ENCODE measurements around the gene COX18. TPM values are rescaled to one million over a fixed set of nuclear protein-coding genes. Genes with fewer than 3 reads are reported as not detected.

Gene COX18, protein sequence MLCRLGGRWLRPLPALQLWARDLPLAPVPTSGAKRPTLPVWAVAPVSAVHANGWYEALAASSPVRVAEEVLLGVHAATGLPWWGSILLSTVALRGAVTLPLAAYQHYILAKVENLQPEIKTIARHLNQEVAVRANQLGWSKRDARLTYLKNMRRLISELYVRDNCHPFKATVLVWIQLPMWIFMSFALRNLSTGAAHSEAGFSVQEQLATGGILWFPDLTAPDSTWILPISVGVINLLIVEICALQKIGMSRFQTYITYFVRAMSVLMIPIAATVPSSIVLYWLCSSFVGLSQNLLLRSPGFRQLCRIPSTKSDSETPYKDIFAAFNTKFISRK
- total RNA-seq: 10 to 100 TPM; 10.9 to 20.1 (median 18.4) TPM

DNA sequence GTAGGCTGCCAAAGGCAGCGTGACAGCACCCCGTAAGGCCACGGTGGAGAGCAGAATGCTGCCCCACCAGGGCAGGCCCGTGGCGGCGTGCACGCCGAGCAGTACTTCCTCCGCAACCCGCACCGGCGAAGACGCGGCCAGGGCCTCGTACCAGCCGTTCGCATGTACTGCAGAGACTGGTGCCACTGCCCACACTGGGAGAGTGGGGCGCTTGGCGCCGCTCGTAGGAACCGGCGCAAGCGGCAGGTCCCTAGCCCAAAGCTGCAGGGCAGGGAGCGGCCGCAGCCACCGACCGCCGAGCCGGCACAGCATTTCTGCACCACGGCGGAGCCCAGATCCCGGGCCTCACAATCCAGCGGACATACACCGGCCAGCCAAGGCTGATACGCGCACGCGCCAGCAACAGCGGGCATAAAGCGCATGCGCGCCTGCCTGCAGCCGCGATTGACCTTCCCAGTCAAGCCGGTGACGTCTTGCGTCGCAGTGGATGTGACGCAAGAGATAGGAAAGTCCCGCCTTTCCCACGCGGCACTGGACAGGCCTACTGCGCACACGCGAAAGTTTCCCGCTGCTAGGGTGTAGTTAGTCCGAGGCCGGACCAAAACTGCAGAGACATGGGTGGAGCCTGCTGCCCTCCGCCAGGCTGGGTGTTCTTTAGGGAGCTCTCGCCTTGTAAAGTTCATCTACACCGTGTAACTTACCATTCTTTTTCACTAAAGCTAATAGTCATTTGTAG lies at the start of gene COX18:
Gene COX18 (minus strand): TSS at position 379 of the 736 bp plus-strand sequence. CDS start 67 bp downstream, at position 312.
- in situ Hi-C loops (cut with MboI; ENCODE audit: low pct_ligation_motif_present in 1 of 4, low pct_unique_long_range_greater_than_20kb in 1 of 4, low sequenced_read_pairs in 3 of 4) (loop anchor here in 3 of 4 donors (10.0 to 25.0 kb wide), 2 partner anchors 185 to 193 kb away; partner anchors contain the start of gene ANKRD17 (in 3 of the 3)), intact Hi-C loops (cut with DNase I; ENCODE audit: low total_unique reads) (loop anchor here (1.0 kb wide), 1 partner anchor 189 kb away; the partner anchor contains the start of gene ANKRD17)
- Histone ChIP-seq H3K4me1 (peaks cover 0 to 32% (median 3%) of the 10 kb centered on the region in 4 donors), H3K4me3 (peak within 1 kb of the TSS; percentile 55 to 88 (median 74)), H3K27ac (peak within 1 kb of the TSS; percentile 92 to 99 (median 97)), H3K36me3 (peaks cover 0 to 10% (median 0%) of the 10 kb centered on the region in 4 donors), H3K9me3 (no peaks in the 10 kb centered on the region), H3K27me3 (no peaks in the 10 kb centered on the region)
- TF ChIP-seq, protein P1, sequence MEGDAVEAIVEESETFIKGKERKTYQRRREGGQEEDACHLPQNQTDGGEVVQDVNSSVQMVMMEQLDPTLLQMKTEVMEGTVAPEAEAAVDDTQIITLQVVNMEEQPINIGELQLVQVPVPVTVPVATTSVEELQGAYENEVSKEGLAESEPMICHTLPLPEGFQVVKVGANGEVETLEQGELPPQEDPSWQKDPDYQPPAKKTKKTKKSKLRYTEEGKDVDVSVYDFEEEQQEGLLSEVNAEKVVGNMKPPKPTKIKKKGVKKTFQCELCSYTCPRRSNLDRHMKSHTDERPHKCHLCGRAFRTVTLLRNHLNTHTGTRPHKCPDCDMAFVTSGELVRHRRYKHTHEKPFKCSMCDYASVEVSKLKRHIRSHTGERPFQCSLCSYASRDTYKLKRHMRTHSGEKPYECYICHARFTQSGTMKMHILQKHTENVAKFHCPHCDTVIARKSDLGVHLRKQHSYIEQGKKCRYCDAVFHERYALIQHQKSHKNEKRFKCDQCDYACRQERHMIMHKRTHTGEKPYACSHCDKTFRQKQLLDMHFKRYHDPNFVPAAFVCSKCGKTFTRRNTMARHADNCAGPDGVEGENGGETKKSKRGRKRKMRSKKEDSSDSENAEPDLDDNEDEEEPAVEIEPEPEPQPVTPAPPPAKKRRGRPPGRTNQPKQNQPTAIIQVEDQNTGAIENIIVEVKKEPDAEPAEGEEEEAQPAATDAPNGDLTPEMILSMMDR (IDR thresholded peaks at IDR 0.05): peak in 3 of 5 experiments; percentile 9 to 32 (median 12)
- TF ChIP-seq EP300 (IDR thresholded peaks at IDR 0.05; ENCODE audit: low read depth): no peak
- TF ChIP-seq POLR2A (IDR thresholded peaks at IDR 0.05): peak; percentile 96
- TF ChIP-seq POLR2AphosphoS5 (IDR thresholded peaks at IDR 0.05): peak; percentile 94 to 97 (median 97)
- 0% methylated on average over 22 of the region's 62 CpGs; no CpG with 5 or more reads in 1 of the 2 donors for WGBS, 2 donors (ENCODE audit: low coverage in 1 of 2)
- peak; percentile 98 for DNase-seq

DNA sequence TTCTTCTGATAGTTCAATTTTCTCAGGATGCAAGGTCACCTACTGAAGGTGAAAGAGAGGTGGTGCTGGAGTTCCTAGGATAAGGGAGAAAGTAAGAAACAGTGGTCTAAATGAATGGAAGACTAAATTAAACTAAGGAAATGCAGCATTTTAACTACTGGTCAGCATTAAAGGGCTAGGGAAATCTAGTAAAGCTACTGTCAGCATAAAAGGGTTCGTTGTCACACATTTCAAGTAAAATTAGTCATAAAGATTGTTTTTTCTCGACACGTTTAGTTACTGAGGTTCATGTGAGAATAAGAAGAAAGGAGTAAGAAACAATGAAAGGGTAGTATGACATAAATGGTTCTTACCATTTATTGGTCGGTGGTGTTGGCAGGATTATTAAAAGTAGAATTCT lies 40.0 kb upstream of the COX18 start:
- H3K4me3 ChIP-seq: no peak overlapping the region
- 86 to 96% methylated on average over 4 of the region's 4 CpGs for WGBS, 2 donors (ENCODE audit: low coverage in 1 of 2)
- intact Hi-C loops (cut with DNase I; ENCODE audit: low total_unique reads): no loop called here
- H3K4me1 ChIP-seq: no peaks in the 10 kb centered on the region
- peaks cover 0 to 66% (median 20%) of the 10 kb centered on the region in 4 donors for H3K36me3 ChIP-seq
- no peaks in the 10 kb centered on the region for H3K9me3 ChIP-seq
- H3K27me3 ChIP-seq: no peaks in the 10 kb centered on the region
- TF ChIP-seq EP300 (IDR thresholded peaks at IDR 0.05; ENCODE audit: low read depth) (no peak), POLR2AphosphoS5 (IDR thresholded peaks at IDR 0.05) (no peak), POLR2A (IDR thresholded peaks at IDR 0.05) (no peak)
- TF ChIP-seq, protein P1 (IDR thresholded peaks at IDR 0.05): no peak
- H3K27ac ChIP-seq: no peak overlapping the region
- in situ Hi-C loops (cut with MboI; ENCODE audit: low pct_ligation_motif_present in 1 of 4, low pct_unique_long_range_greater_than_20kb in 1 of 4, low sequenced_read_pairs in 3 of 4): no loop called here
- no peak for DNase-seq

DNA sequence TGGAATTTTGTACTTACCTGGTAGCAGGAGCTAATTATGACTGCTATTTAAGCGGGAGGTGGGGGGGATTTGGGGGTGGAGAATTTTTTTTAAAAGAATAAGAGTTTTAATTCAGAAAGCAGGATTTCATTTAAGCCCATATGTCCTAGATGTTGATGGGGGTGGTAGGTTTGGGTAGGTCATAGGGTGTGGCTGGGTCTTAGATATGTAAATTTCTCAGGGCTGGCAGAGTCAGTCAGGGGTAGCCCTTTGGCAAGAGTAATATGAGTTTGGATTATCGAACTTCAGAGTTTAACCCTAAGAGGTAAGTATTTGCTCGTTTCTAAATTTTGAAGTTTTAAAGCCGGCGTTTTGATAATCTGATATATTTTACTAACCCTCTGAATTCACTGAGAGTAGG lies 35.2 kb upstream of the COX18 start:
- no peaks in the 10 kb centered on the region for H3K4me1 ChIP-seq
- no peak overlapping the region for H3K4me3 ChIP-seq
- no peak for TF ChIP-seq POLR2A (IDR thresholded peaks at IDR 0.05)
- TF ChIP-seq, protein P1 (IDR thresholded peaks at IDR 0.05): no peak
- TF ChIP-seq POLR2AphosphoS5 (IDR thresholded peaks at IDR 0.05): no peak
- no peak for TF ChIP-seq EP300 (IDR thresholded peaks at IDR 0.05; ENCODE audit: low read depth)
- H3K36me3 ChIP-seq: peaks cover 0 to 55% (median 18%) of the 10 kb centered on the region in 4 donors
- DNase-seq: no peak
- intact Hi-C loops (cut with DNase I; ENCODE audit: low total_unique reads): no loop called here
- H3K27ac ChIP-seq: no peak overlapping the region
- WGBS, 2 donors (ENCODE audit: low coverage in 1 of 2): 91 to 97% methylated on average over 5 of the region's 5 CpGs
- no peaks in the 10 kb centered on the region for H3K9me3 ChIP-seq
- in situ Hi-C loops (cut with MboI; ENCODE audit: low pct_ligation_motif_present in 1 of 4, low pct_unique_long_range_greater_than_20kb in 1 of 4, low sequenced_read_pairs in 3 of 4): no loop called here
- no peaks in the 10 kb centered on the region for H3K27me3 ChIP-seq

All from transverse colon (tissue), 4 donors.